Tibial artery (tissue), 4 donors: ENCODE results near the gene DTWD2.

ENCODE experiments used
- DNase-seq, 2 donors: peaks; one replicate each; pipeline ENCODE4 v3.0.0-alpha.2; 2019
- H3K27ac ChIP-seq, 2 donors: fragments of 200-600 bp; sonication (generic) in 1 of 2; 1 replicate in 1 of 2; 2 replicates in 1 of 2; pipeline ENCODE4 v1.5.1; 2018 to 2019; ENCODE audit warnings: mild to moderate bottlenecking in 1 of 2
- H3K27me3 ChIP-seq, 2 donors: fragments of 200-600 bp; sonication (generic) in 1 of 2; one replicate each; pipeline versions ENCODE4 v1.5.1 to v1.6.0; 2016 to 2019
- H3K36me3 ChIP-seq, 3 donors: fragments of 200-600 bp; sonication (generic) in 2 of 3; one replicate each; pipeline ENCODE4 v1.5.1; 2016 to 2019; ENCODE audit warnings: mild to moderate bottlenecking in 2 of 3
- H3K4me1 ChIP-seq, 4 donors: fragments of 200-600 bp; sonication (generic) in 2 of 4; 1 replicate in 3 of 4; 2 replicates in 1 of 4; pipeline ENCODE4 v1.5.1; 2016 to 2019
- H3K4me3 ChIP-seq, 2 donors: fragments of 200-600 bp; sonication (generic) in 1 of 2; 1 replicate in 1 of 2; 2 replicates in 1 of 2; pipeline ENCODE4 v1.5.1; 2018 to 2019; ENCODE audit warnings: mild to moderate bottlenecking in 2 of 2
- H3K9me3 ChIP-seq, 3 donors: fragments of 200-600 bp; sonication (generic) in 1 of 3; one replicate each; pipeline ENCODE4 v1.5.1; 2016 to 2019
- intact Hi-C: fragments of 100-400 bp; cut with DNase I; formaldehyde crosslinking; loops from one replicate; pipeline ENCODE4 v1.15.0; 2023; ENCODE audit warnings: low total_unique reads
- TF ChIP-seq, protein P1 (sequence below), 2 experiments: fragments of 200-600 bp in 1 of 2; fragments of 450-650 bp in 1 of 2; IDR thresholded peaks; one replicate each; pipeline ENCODE4 v1.5.1; 2017 to 2019; ENCODE audit warnings: antibody characterized with exemption in 2 of 2, mild to moderate bottlenecking in 1 of 2, moderate library complexity in 1 of 2

DTWD2 gene

GRCh38 chr5:118806571-118806970 is 181.8 kb downstream of the DTWD2 start:
- Histone ChIP-seq H3K36me3 (no peaks in the 10 kb centered on the region), H3K27me3 (no peaks in the 10 kb centered on the region), H3K4me3 (no peak overlapping the region), H3K4me1 (no peaks in the 10 kb centered on the region), H3K27ac (no peak overlapping the region), H3K9me3 (no peaks in the 10 kb centered on the region)
- DNase-seq, result no peak
- intact Hi-C loops, result no loop called here
- TF ChIP-seq, protein P1, sequence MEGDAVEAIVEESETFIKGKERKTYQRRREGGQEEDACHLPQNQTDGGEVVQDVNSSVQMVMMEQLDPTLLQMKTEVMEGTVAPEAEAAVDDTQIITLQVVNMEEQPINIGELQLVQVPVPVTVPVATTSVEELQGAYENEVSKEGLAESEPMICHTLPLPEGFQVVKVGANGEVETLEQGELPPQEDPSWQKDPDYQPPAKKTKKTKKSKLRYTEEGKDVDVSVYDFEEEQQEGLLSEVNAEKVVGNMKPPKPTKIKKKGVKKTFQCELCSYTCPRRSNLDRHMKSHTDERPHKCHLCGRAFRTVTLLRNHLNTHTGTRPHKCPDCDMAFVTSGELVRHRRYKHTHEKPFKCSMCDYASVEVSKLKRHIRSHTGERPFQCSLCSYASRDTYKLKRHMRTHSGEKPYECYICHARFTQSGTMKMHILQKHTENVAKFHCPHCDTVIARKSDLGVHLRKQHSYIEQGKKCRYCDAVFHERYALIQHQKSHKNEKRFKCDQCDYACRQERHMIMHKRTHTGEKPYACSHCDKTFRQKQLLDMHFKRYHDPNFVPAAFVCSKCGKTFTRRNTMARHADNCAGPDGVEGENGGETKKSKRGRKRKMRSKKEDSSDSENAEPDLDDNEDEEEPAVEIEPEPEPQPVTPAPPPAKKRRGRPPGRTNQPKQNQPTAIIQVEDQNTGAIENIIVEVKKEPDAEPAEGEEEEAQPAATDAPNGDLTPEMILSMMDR (IDR thresholded peaks at IDR 0.05), result no peak

- Histone ChIP-seq H3K36me3 (no peaks in the 10 kb centered on the region), H3K4me3 (no peak overlapping the region), H3K4me1 (no peaks in the 10 kb centered on the region), H3K9me3 (no peaks in the 10 kb centered on the region), H3K27me3 (no peaks in the 10 kb centered on the region), H3K27ac (no peak overlapping the region)
- TF ChIP-seq, protein P1 (IDR thresholded peaks at IDR 0.05), result no peak
- DNase-seq, result no peak
- intact Hi-C loops, result no loop called here
Measured at GRCh38 chr5:118802335-118802734, 186.0 kb downstream of the DTWD2 start.

GRCh38 chr5:118796081-118796480 is 192.3 kb downstream of the DTWD2 start:
- intact Hi-C loops, result no loop called here
- TF ChIP-seq, protein P1 (IDR thresholded peaks at IDR 0.05), result no peak
- no peak overlapping the region for H3K4me3 ChIP-seq
- no peaks in the 10 kb centered on the region for H3K36me3 ChIP-seq
- H3K27me3 ChIP-seq, result no peaks in the 10 kb centered on the region
- no peaks in the 10 kb centered on the region for H3K9me3 ChIP-seq
- peaks cover 0 to 9% (median 5%) of the 10 kb centered on the region in 4 donors for H3K4me1 ChIP-seq
- H3K27ac ChIP-seq, result no peak overlapping the region
- DNase-seq, result no peak

GRCh38 chr5:118794281-118794680 is 194.1 kb downstream of the DTWD2 start:
- DNase-seq, result no peak
- TF ChIP-seq, protein P1 (IDR thresholded peaks at IDR 0.05), result no peak
- Histone ChIP-seq H3K36me3 (no peaks in the 10 kb centered on the region), H3K4me3 (no peak overlapping the region), H3K4me1 (peaks cover 0 to 9% (median 5%) of the 10 kb centered on the region in 4 donors), H3K27me3 (no peaks in the 10 kb centered on the region), H3K27ac (no peak overlapping the region), H3K9me3 (no peaks in the 10 kb centered on the region)
- intact Hi-C loops, result no loop called here

DNA sequence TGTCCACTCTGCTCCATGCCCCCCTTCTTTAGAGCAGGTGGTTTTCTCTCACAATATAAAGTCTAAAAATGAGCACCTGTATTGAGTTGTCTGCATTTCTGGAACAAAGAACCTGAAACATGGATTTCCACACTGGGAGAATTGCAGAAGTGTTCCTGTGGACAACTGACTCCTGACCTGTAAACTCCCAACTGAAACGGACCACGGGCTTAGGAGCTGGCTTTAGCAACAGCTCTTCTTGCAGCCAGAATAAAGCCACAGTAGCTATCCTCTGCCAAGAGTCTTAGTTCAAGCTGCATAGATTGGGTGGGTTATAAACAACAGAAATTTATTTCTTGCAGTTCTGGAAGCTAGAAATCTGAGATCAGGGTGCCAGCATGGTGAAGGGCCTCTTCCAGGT is 194.7 kb downstream of the DTWD2 start:
- Histone ChIP-seq H3K27ac (no peak overlapping the region), H3K4me3 (no peak overlapping the region), H3K4me1 (peaks cover 0 to 9% (median 5%) of the 10 kb centered on the region in 4 donors), H3K9me3 (no peaks in the 10 kb centered on the region), H3K27me3 (no peaks in the 10 kb centered on the region), H3K36me3 (no peaks in the 10 kb centered on the region)
- TF ChIP-seq, protein P1 (IDR thresholded peaks at IDR 0.05), result no peak
- intact Hi-C loops, result no loop called here
- DNase-seq, result no peak

DNA sequence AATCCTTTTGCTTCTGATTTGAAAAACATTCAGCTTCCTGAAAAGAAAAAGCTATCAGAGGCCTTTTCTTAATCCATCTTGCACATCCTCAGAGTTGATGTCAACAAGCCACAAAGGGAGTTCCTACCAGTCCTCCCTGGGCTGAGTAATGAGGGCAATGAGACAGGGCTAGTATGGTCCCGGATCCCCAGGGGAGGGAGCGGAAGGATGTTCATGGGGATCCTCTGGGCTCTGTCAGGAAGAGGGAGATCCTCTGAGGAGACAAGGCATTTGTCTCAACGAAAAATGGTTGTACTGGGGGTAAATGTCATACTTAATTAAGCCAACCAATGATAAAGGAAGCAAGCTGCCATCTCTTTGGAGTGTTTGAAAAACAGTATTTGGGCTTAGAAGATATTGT is 195.3 kb downstream of the DTWD2 start:
- Histone ChIP-seq H3K27me3 (no peaks in the 10 kb centered on the region), H3K27ac (no peak overlapping the region), H3K9me3 (no peaks in the 10 kb centered on the region), H3K36me3 (no peaks in the 10 kb centered on the region), H3K4me1 (peaks cover 0 to 9% (median 5%) of the 10 kb centered on the region in 4 donors), H3K4me3 (no peak overlapping the region)
- TF ChIP-seq, protein P1 (IDR thresholded peaks at IDR 0.05), result no peak
- intact Hi-C loops, result no loop called here
- no peak for DNase-seq
